Activated CD4-positive, alpha-beta T cell treated with anti-CD3 and anti-CD28 coated beads, Interleukin-2, amount 10 ng/mL, durations not matched to agents 7 days and 5 days (primary cell): ENCODE results near the gene SMURF2. TPM values are rescaled to one million over a fixed set of nuclear protein-coding genes. Genes with fewer than 3 reads are reported as not detected.

Experiments
- CTCF ChIA-PET: fragments of 350-600 bp; sonication (Branson Sonifier 250); formaldehyde crosslinking; loops from one replicate; lab custom pipeline; 2021; ENCODE audit warnings: antibody characterized with exemption; lab: Charles Lee
- POLR2A ChIA-PET: fragments of 350-600 bp; sonication (Branson Sonifier 250); formaldehyde crosslinking; loops from one replicate; lab custom pipeline; 2021; ENCODE audit warnings: antibody characterized with exemption; lab: Charles Lee
- DNase-seq: peaks from one replicate; pipeline ENCODE4 v3.0.0-alpha.2; 2020
- H3K27ac Mint-ChIP-seq: one replicate; pipeline ENCODE4 v1.8.0; 2021; ENCODE audit warnings: mild to moderate bottlenecking, moderate library complexity, mixed read lengths
- H3K27me3 Mint-ChIP-seq: one replicate; pipeline ENCODE4 v1.8.0; 2021; ENCODE audit warnings: mixed read lengths
- H3K36me3 Mint-ChIP-seq: one replicate; pipeline ENCODE4 v1.8.0; 2021; ENCODE audit warnings: low read depth, mixed read lengths
- H3K4me1 Mint-ChIP-seq: one replicate; pipeline ENCODE4 v1.8.0; 2021; ENCODE audit warnings: mixed read lengths
- H3K4me3 Mint-ChIP-seq: one replicate; pipeline ENCODE4 v1.8.0; 2021; ENCODE audit warnings: mild to moderate bottlenecking, moderate library complexity, mixed read lengths
- H3K9me3 Mint-ChIP-seq: one replicate; pipeline ENCODE4 v1.8.0; 2021; ENCODE audit warnings: mixed read lengths
- total RNA-seq, 2 experiments: library from RNA; stranded (reverse); gene quantifications; one replicate each; pipeline ENCODE4 v1.2.3, GENCODE V29; 2021

The SMURF2 gene
- total RNA-seq, 2 experiments from 2014 or later = 17.4 to 18.2 TPM

- Mint-ChIP-seq H3K27ac (no peak overlapping the region), H3K27me3 (no peaks in the 10 kb centered on the region), H3K4me1 (peaks cover 34% of the 10 kb centered on the region), H3K4me3 (no peak overlapping the region), H3K36me3 (peaks cover 50% of the 10 kb centered on the region), H3K9me3 (no peaks in the 10 kb centered on the region)
- CTCF ChIA-PET = no interaction called here
- POLR2A ChIA-PET = no interaction called here
- no peak for DNase-seq
Measured at GRCh38 chr17:64509179-64509578, 152.9 kb downstream of the SMURF2 start.

GRCh38 chr17:64508683-64509082 is 153.4 kb downstream of the SMURF2 start:
- ChIA-PET POLR2A (no interaction called here), CTCF (interaction anchor here (0.6 kb wide), 1 partner anchor 133 kb away, joined by 4 read pairs; no protein-coding TSS in a partner anchor)
- no peak for DNase-seq
- peaks cover 37% of the 10 kb centered on the region for H3K4me1 Mint-ChIP-seq
- H3K36me3 Mint-ChIP-seq = peaks cover 50% of the 10 kb centered on the region
- H3K9me3 Mint-ChIP-seq = no peaks in the 10 kb centered on the region
- H3K27me3 Mint-ChIP-seq = no peaks in the 10 kb centered on the region
- H3K27ac Mint-ChIP-seq = no peak overlapping the region
- peak overlapping the region; percentile 95 for H3K4me3 Mint-ChIP-seq

- H3K27me3 Mint-ChIP-seq = no peaks in the 10 kb centered on the region
- CTCF ChIA-PET = interaction anchor here (0.6 to 3.0 kb wide), 7 partner anchors 8 to 1768 kb away, joined by 3 to 29 read pairs (median 3); no protein-coding TSS in a partner anchor
- peak; percentile 64 for DNase-seq
Measured at GRCh38 chr17:64507413-64507782, 154.7 kb downstream of the SMURF2 start.

GRCh38 chr17:64506576-64507412 is 155.3 kb downstream of the SMURF2 start, which contains the start of gene CEP95:
Gene CEP95, plus strand, starts transcription at chr17:64506977. Its CDS starts 121 bp downstream, at chr17:64507098.
- H3K4me1 Mint-ChIP-seq = peaks cover 52% of the 10 kb centered on the region
- H3K27ac Mint-ChIP-seq = peak within 1 kb of the TSS; percentile 100
- H3K9me3 Mint-ChIP-seq = no peaks in the 10 kb centered on the region
- CTCF ChIA-PET = interaction anchor here (0.6 to 3.0 kb wide), 7 partner anchors 9 to 1769 kb away, joined by 3 to 29 read pairs (median 6); partner anchors contain the start of gene POLG2
- POLR2A ChIA-PET = interaction anchor here (0.6 to 1.2 kb wide), 2 partner anchors 10 to 67 kb away, joined by 5 to 7 read pairs; partner anchors contain the start of gene POLG2
- H3K27me3 Mint-ChIP-seq = no peaks in the 10 kb centered on the region
- DNase-seq = peak; percentile 95
- H3K4me3 Mint-ChIP-seq = peak within 1 kb of the TSS; percentile 95
- H3K36me3 Mint-ChIP-seq = peaks cover 61% of the 10 kb centered on the region

More at GRCh38 chr17:64507413-64507782, 154.7 kb downstream of the SMURF2 start:
- H3K4me3 Mint-ChIP-seq = peak overlapping the region; percentile 95
- H3K4me1 Mint-ChIP-seq = peaks cover 46% of the 10 kb centered on the region
- H3K36me3 Mint-ChIP-seq = peaks cover 57% of the 10 kb centered on the region
- peak overlapping the region; percentile 100 for H3K27ac Mint-ChIP-seq
- no peaks in the 10 kb centered on the region for H3K9me3 Mint-ChIP-seq
- POLR2A ChIA-PET = interaction anchor here (1.2 kb wide), 1 partner anchor 11 kb away, joined by 7 read pairs; the partner anchor contains the start of gene POLG2

- Mint-ChIP-seq H3K27ac (peak within 1 kb of the TSS; percentile 100), H3K4me1 (peaks cover 57% of the 10 kb centered on the region), H3K9me3 (no peaks in the 10 kb centered on the region), H3K27me3 (no peaks in the 10 kb centered on the region), H3K4me3 (peak within 1 kb of the TSS; percentile 95), H3K36me3 (peaks cover 61% of the 10 kb centered on the region)
- POLR2A ChIA-PET = interaction anchor here (0.6 to 1.2 kb wide), 2 partner anchors 10 to 68 kb away, joined by 5 to 7 read pairs; partner anchors contain the start of gene POLG2
- CTCF ChIA-PET = interaction anchor here (0.8 to 3.0 kb wide), 8 partner anchors 9 to 481 kb away, joined by 3 to 29 read pairs (median 4); partner anchors contain the start of gene POLG2
- peak; percentile 98 for DNase-seq
Measured at GRCh38 chr17:64506201-64506575, 155.9 kb downstream of the SMURF2 start, which contains the start of gene DDX5. Gene DDX5, minus strand, starts transcription at chr17:64506289. Its CDS starts 170 bp downstream, at chr17:64506119.

GRCh38 chr17:64505340-64506200 is 156.5 kb downstream of the SMURF2 start:
- no peaks in the 10 kb centered on the region for H3K9me3 Mint-ChIP-seq
- H3K4me3 Mint-ChIP-seq = peak overlapping the region; percentile 95
- H3K36me3 Mint-ChIP-seq = peaks cover 63% of the 10 kb centered on the region
- no peaks in the 10 kb centered on the region for H3K27me3 Mint-ChIP-seq
- H3K27ac Mint-ChIP-seq = peak overlapping the region; percentile 100
- POLR2A ChIA-PET = interaction anchor here (0.6 to 1.2 kb wide), 7 partner anchors 9 to 226 kb away, joined by 3 to 15 read pairs (median 3); partner anchors contain the start of gene POLG2
- peak; percentile 91 for DNase-seq
- H3K4me1 Mint-ChIP-seq = peaks cover 60% of the 10 kb centered on the region
- CTCF ChIA-PET = interaction anchor here (0.6 to 3.0 kb wide), 7 partner anchors 9 to 495 kb away, joined by 3 to 29 read pairs (median 4); partner anchors contain the start of gene POLG2

GRCh38 chr17:64504769-64505339 is 157.3 kb downstream of the SMURF2 start:
- Mint-ChIP-seq H3K36me3 (peaks cover 65% of the 10 kb centered on the region), H3K27me3 (no peaks in the 10 kb centered on the region)
- DNase-seq = no peak

GRCh38 chr17:64503821-64504768 is 158.0 kb downstream of the SMURF2 start:
- Mint-ChIP-seq H3K27ac (peak overlapping the region; percentile 100), H3K36me3 (peaks cover 70% of the 10 kb centered on the region), H3K4me3 (peak overlapping the region; percentile 95), H3K27me3 (no peaks in the 10 kb centered on the region), H3K9me3 (no peaks in the 10 kb centered on the region), H3K4me1 (peaks cover 66% of the 10 kb centered on the region)
- POLR2A ChIA-PET = no interaction called here
- CTCF ChIA-PET = interaction anchor here (1.2 to 3.0 kb wide), 2 partner anchors 12 to 13 kb away, joined by 4 to 29 read pairs; no protein-coding TSS in a partner anchor
- DNase-seq = no peak

More at GRCh38 chr17:64504769-64505339, 157.3 kb downstream of the SMURF2 start:
- ChIA-PET POLR2A (interaction anchor here (0.6 to 1.2 kb wide), 6 partner anchors 8 to 204 kb away, joined by 3 to 15 read pairs (median 3); partner anchors contain the start of gene POLG2), CTCF (interaction anchor here (0.6 to 3.0 kb wide), 6 partner anchors 8 to 479 kb away, joined by 3 to 29 read pairs (median 5); partner anchors contain the start of gene POLG2)
- no peaks in the 10 kb centered on the region for H3K9me3 Mint-ChIP-seq
- peak overlapping the region; percentile 95 for H3K4me3 Mint-ChIP-seq
- peaks cover 66% of the 10 kb centered on the region for H3K4me1 Mint-ChIP-seq
- peak overlapping the region; percentile 100 for H3K27ac Mint-ChIP-seq

- Mint-ChIP-seq H3K4me3 (peak overlapping the region; percentile 9), H3K36me3 (peaks cover 74% of the 10 kb centered on the region), H3K4me1 (peaks cover 68% of the 10 kb centered on the region), H3K27me3 (no peaks in the 10 kb centered on the region), H3K9me3 (no peaks in the 10 kb centered on the region), H3K27ac (no peak overlapping the region)
- ChIA-PET CTCF (interaction anchor here (1.2 kb wide), 1 partner anchor 12 kb away, joined by 4 read pairs; no protein-coding TSS in a partner anchor), POLR2A (no interaction called here)
- no peak for DNase-seq
Measured at GRCh38 chr17:64503341-64503740, 158.8 kb downstream of the SMURF2 start.

- Mint-ChIP-seq H3K4me3 (no peak overlapping the region), H3K27ac (peak overlapping the region; percentile 72)
Measured at GRCh38 chr17:64502809-64503208, 159.3 kb downstream of the SMURF2 start.

More at GRCh38 chr17:64502809-64503208, 159.3 kb downstream of the SMURF2 start:
- ChIA-PET CTCF (interaction anchor here (1.2 kb wide), 1 partner anchor 12 kb away, joined by 4 read pairs; no protein-coding TSS in a partner anchor), POLR2A (interaction anchor here (0.7 kb wide), 1 partner anchor 10 kb away, joined by 3 read pairs; no protein-coding TSS in a partner anchor)
- H3K36me3 Mint-ChIP-seq = peaks cover 78% of the 10 kb centered on the region
- peaks cover 68% of the 10 kb centered on the region for H3K4me1 Mint-ChIP-seq
- H3K9me3 Mint-ChIP-seq = no peaks in the 10 kb centered on the region
- no peak for DNase-seq
- H3K27me3 Mint-ChIP-seq = no peaks in the 10 kb centered on the region
